Keratinocyte (primary cell): Measurements from ENCODE around the gene CST6. TPM values are rescaled to one million over a fixed set of nuclear protein-coding genes. Genes with fewer than 3 reads are reported as not detected.

Experiments
- DNase-seq: peaks from one replicate; pipeline ENCODE4 v3.0.0-alpha.2; 2011; ENCODE audit warnings: low read depth, missing footprints, low spot score
- FAIRE-seq: peaks from 2 replicates; lab custom pipeline; 2011; peaks lifted over from hg19 to GRCh38; lab: Jason Lieb, UNC
- H2AFZ ChIP-seq: 2 replicates; pipeline ENCODE4 v1.6.0; 2012; ENCODE audit warnings: low read length, control low read depth, inconsistent platforms; ENCODE audit not compliant: control insufficient read depth
- H3K27ac ChIP-seq: 2 replicates; pipeline ENCODE4 v1.5.1; 2011; ENCODE audit warnings: low read length; ENCODE audit not compliant: control insufficient read depth, insufficient read depth
- H3K27me3 ChIP-seq: 3 replicates; pipeline ENCODE4 v1.6.0; 2011; ENCODE audit warnings: low read length; ENCODE audit not compliant: control insufficient read depth, insufficient read depth; ENCODE audit errors: extremely low read depth
- H3K36me3 ChIP-seq, 2 experiments: 2 replicates in 1 of 2; 3 replicates in 1 of 2; pipeline ENCODE4 v1.5.1; 2011; ENCODE audit warnings: low read length in 2 of 2, mild to moderate bottlenecking in 1 of 2; ENCODE audit not compliant: control insufficient read depth in 2 of 2, insufficient read depth in 2 of 2; ENCODE audit errors: extremely low read depth in 1 of 2
- H3K4me1 ChIP-seq: 3 replicates; pipeline ENCODE4 v1.5.1; 2011; ENCODE audit warnings: low read length; ENCODE audit not compliant: control insufficient read depth, insufficient read depth; ENCODE audit errors: extremely low read depth
- H3K4me2 ChIP-seq: 3 replicates; pipeline ENCODE4 v1.6.0; 2011; ENCODE audit warnings: low read depth, low read length; ENCODE audit not compliant: control insufficient read depth, insufficient read depth; ENCODE audit errors: extremely low read depth
- H3K4me3 ChIP-seq, 3 experiments: fragments of 200-600 bp in 1 of 3; sonication (generic) in 1 of 3; 2 replicates in 2 of 3; 3 replicates in 1 of 3; pipeline ENCODE4 v1.5.1; 2011 to 2016; ENCODE audit warnings: low read length in 3 of 3, mild to moderate bottlenecking in 3 of 3, control low read depth in 2 of 3, inconsistent platforms in 1 of 3, low read depth in 1 of 3, mixed read lengths in 1 of 3, mixed run types in 1 of 3, moderate library complexity in 1 of 3; ENCODE audit not compliant: control insufficient read depth in 2 of 3, insufficient read depth in 2 of 3; ENCODE audit errors: extremely low read depth in 1 of 3
- H3K79me2 ChIP-seq: 2 replicates; pipeline ENCODE4 v1.6.0; 2012; ENCODE audit warnings: low read length; ENCODE audit not compliant: control insufficient read depth, insufficient read depth
- H3K9ac ChIP-seq: 3 replicates; pipeline ENCODE4 v1.6.0; 2011; ENCODE audit warnings: low read length; ENCODE audit not compliant: control insufficient read depth, insufficient read depth; ENCODE audit errors: extremely low read depth
- H3K9me1 ChIP-seq: 3 replicates; pipeline ENCODE4 v1.6.0; 2011; ENCODE audit warnings: low read length; ENCODE audit not compliant: control insufficient read depth, insufficient read depth; ENCODE audit errors: extremely low read depth
- H3K9me3 ChIP-seq: 2 replicates; pipeline ENCODE4 v1.5.1; 2012; ENCODE audit warnings: low read depth, low read length; ENCODE audit not compliant: control insufficient read depth
- H4K20me1 ChIP-seq: 3 replicates; pipeline ENCODE4 v1.6.0; 2011; ENCODE audit warnings: low read length; ENCODE audit not compliant: control insufficient read depth, insufficient read depth; ENCODE audit errors: extremely low read depth
- EZH2 ChIP-seq: IDR thresholded peaks from one replicate; pipeline ENCODE4 v1.6.1; 2012; ENCODE audit warnings: inconsistent platforms, mild to moderate bottlenecking, low read length, moderate library complexity
- dilution Hi-C: fragments of 300-500 bp; cut with MboI; formaldehyde crosslinking; loops from one replicate; pipeline ENCODE4 v1.7.0; 2020; ENCODE audit warnings: low sequenced_read_pairs; ENCODE audit not compliant: extremely low pct_ligation_motif_present
- polyA plus RNA-seq, 5 experiments: library from polyadenylated mRNA; depleted of rRNA in 3 of 5; stranded (reverse) in 3 of 5; stranded (forward) in 1 of 5; unstranded in 1 of 5; fragments of >200 nt; gene quantifications; 1 replicate in 1 of 5; 2 replicates in 3 of 5; 3 replicates in 1 of 5; pipeline versions ENCODE4 v1.2.1 to v1.2.3, GENCODE V29; 2011 to 2012; ENCODE audit warnings: missing spikeins in 2 of 5, low read depth in 1 of 5, low replicate concordance in 1 of 5
- TF ChIP-seq, protein P1 (sequence below), 3 experiments: IDR thresholded peaks in 1 of 3; conservative IDR thresholded peaks in 1 of 3; optimal IDR thresholded peaks in 1 of 3; 2 replicates in 2 of 3; 3 replicates in 1 of 3; pipeline versions ENCODE3 to v1.5.1; 2011; ENCODE audit warnings: low read length in 3 of 3, mild to moderate bottlenecking in 3 of 3, moderate library complexity in 2 of 3, control low read depth in 1 of 3, inconsistent platforms in 1 of 3; ENCODE audit not compliant: insufficient read depth in 2 of 3; ENCODE audit errors: extremely low read depth in 1 of 3

CST6 gene
- polyA plus RNA-seq, 1 donor (not counting 4 experiments of a cell fraction or from before 2014, with no cell fraction given), result 1.4 TPM

DNA sequence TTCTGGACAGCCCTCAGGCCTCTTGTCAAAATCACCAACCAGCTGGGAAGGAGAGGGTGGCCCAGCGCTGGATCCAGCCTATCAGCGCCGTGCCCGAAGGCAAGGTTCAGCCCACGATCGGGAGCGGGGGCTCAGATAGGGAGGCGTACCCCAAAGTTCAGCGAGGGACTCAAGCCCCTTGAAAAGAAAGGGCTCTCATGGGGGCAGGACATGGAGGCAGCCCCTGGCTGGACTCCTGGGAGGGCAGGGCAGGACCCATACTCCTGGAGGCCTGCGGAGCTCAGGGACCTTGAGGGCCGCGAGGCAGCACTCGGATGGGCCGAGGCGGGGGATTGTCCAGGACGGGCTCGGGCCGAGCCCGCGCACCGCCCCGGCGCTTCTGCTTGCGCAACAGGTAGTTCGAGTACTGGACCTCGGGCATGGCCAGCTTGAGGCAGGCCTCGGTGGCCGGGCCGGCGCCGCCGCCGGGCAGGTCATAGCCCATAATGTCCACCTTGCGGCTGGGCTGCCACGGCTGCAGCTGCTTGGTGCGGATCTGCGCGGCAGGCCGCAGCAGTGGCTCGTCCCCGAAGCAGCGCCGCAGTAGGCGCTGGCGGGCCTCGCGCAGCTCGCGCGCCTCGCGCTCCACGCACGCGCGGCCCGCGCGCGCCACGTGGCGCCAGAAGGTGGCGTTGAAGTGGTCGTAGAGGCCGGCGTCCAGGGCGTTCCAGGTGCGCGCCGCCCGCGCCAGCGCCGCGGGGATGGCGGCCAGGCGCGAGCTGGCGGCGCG, 30.6 kb downstream of the CST6 start:
- no peak overlapping the region for H2AFZ ChIP-seq
- TF ChIP-seq, protein P1, sequence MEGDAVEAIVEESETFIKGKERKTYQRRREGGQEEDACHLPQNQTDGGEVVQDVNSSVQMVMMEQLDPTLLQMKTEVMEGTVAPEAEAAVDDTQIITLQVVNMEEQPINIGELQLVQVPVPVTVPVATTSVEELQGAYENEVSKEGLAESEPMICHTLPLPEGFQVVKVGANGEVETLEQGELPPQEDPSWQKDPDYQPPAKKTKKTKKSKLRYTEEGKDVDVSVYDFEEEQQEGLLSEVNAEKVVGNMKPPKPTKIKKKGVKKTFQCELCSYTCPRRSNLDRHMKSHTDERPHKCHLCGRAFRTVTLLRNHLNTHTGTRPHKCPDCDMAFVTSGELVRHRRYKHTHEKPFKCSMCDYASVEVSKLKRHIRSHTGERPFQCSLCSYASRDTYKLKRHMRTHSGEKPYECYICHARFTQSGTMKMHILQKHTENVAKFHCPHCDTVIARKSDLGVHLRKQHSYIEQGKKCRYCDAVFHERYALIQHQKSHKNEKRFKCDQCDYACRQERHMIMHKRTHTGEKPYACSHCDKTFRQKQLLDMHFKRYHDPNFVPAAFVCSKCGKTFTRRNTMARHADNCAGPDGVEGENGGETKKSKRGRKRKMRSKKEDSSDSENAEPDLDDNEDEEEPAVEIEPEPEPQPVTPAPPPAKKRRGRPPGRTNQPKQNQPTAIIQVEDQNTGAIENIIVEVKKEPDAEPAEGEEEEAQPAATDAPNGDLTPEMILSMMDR (optimal IDR thresholded peaks at IDR 0.05 in 1 of 3, IDR thresholded peaks at IDR 0.05 in 1 of 3, conservative IDR thresholded peaks at IDR 0.05 in 1 of 3; ENCODE audit: extremely low read depth in 1 of 3, insufficient read depth in 2 of 3, low read length in 3 of 3), result no peak
- no peak for TF ChIP-seq EZH2
- dilution Hi-C loops, result no loop called here
- no peaks in the 10 kb centered on the region for H3K9me1 ChIP-seq
- H3K4me3 ChIP-seq, result no peak overlapping the region
- FAIRE-seq, result no peak
- H4K20me1 ChIP-seq, result no peaks in the 10 kb centered on the region
- H3K9ac ChIP-seq, result no peak overlapping the region
- no peak overlapping the region for H3K4me2 ChIP-seq
- peaks cover 7% of the 10 kb centered on the region for H3K27me3 ChIP-seq
- H3K36me3 ChIP-seq, result no peaks in the 10 kb centered on the region
- DNase-seq, result no peak
- no peaks in the 10 kb centered on the region for H3K4me1 ChIP-seq
- no peaks in the 10 kb centered on the region for H3K9me3 ChIP-seq
- H3K27ac ChIP-seq, result no peak overlapping the region
- H3K79me2 ChIP-seq, result no peaks in the 10 kb centered on the region

DNA sequence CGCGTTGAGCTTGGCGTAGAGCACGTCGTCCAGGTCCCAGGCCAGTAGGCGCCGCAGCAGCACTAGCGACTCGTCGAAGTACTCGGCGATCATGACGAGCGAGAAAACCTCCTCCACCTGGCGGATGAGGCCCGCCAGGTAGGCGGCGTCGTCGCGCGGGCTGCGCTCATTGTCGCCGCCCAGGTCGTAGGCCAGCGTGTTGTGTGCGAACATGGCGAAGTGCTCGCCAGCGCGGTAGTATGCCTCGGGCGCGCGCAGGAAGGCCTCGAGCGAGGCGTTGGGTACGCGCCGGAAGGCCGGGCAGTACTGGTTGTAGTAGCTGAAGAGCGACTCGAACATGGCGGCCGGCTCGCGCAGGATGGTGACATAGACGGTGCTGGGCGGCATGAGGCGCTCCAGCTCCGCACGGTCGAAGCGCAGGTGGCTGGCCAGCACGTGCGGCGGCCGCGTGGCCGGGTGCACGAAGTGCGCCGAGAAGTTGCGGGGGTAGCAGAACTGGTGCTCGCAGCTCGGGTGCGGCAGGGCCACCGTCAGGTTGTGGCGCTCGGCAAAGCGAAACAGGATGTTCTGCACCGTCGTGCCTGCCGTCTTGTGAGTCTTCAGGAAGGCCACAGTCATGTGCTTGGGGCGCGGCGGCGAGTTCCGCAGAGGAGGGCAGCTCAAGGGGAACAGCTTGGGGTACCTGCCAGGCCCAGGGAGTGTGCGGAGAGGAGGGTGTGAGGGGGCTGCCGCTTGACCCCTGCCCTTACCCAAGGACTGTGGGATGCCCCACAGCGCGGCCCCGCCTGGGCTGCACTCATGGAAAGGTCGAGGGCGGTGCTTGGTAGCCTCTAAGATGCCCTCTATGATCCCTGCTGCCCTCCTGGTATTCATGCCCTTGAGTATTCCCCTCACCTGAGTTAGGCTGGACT, 31.4 kb downstream of the CST6 start:
- H4K20me1 ChIP-seq, result no peaks in the 10 kb centered on the region
- DNase-seq (no peak), FAIRE-seq (no peak)
- no peak overlapping the region for H2AFZ ChIP-seq
- no peak overlapping the region for H3K4me3 ChIP-seq
- H3K27me3 ChIP-seq, result peaks cover 9% of the 10 kb centered on the region
- H3K36me3 ChIP-seq, result no peaks in the 10 kb centered on the region
- H3K9me1 ChIP-seq, result no peaks in the 10 kb centered on the region
- H3K79me2 ChIP-seq, result no peaks in the 10 kb centered on the region
- no peak overlapping the region for H3K27ac ChIP-seq
- dilution Hi-C loops, result no loop called here
- H3K4me1 ChIP-seq, result no peaks in the 10 kb centered on the region
- H3K9me3 ChIP-seq, result no peaks in the 10 kb centered on the region
- no peak for TF ChIP-seq EZH2
- TF ChIP-seq, protein P1 (optimal IDR thresholded peaks at IDR 0.05 in 1 of 3, IDR thresholded peaks at IDR 0.05 in 1 of 3, conservative IDR thresholded peaks at IDR 0.05 in 1 of 3; ENCODE audit: extremely low read depth in 1 of 3, insufficient read depth in 2 of 3, low read length in 3 of 3), result no peak
- no peak overlapping the region for H3K9ac ChIP-seq
- H3K4me2 ChIP-seq, result no peak overlapping the region
